ENCODE data around the gene PTCD2. TPM values are rescaled to one million over a fixed set of nuclear protein-coding genes. Genes with fewer than 3 reads are reported as not detected.
A peak's percentile ranks its signal among the peaks of the same experiment; 100 is the strongest.

Gene PTCD2
- 13.6 and 15.1 TPM in 2 replicates for total RNA-seq

DNA sequence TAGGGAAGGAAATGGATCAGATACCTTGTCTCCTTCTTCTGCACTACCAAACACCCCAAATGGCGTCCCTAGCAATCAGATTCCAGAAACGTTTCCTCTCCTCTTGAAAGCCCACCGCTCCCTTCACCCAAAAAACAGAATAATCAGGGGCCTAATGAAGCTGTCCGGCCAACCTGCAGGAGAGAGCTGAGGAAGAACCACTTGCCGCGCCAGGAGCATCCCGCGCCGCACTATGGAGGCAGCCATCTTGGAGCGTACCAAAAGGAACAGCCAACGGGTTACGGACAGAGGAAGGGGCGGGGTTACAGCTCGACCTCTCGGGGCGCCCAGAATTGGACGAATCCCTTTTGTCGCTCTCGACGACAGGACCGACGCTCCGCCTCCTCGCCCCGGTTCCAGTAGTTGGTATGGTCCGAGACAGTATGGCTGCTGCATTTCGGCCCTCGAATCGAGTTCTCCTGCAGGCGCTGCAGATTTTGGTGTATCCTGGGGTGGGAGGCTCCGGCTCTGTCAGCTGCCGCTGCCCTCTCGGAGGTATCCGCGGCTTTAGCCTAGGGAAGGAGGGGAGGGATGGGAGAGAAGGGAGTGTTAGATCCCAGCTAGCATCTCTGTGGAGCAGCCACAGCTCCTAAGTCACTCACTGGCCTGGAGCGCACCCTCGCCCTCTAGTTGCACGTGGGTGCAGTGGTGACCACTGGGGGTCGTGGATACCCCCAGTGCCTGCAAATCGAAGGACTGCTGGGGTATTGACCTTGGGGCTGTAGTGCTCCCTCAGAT, at the start of gene PTCD2, which contains the start of gene MRPS27:
Gene PTCD2, plus strand, starts transcription at position 398 of the 777 bp plus-strand sequence. Its CDS starts 10 bp downstream, at position 408.
Gene MRPS27, minus strand, starts transcription at position 265 of the 777 bp plus-strand sequence. Its CDS starts 19 bp downstream, at position 246.
- peak; percentile 98 for DNase-seq
- Mint-ChIP-seq H3K27me3 (no peaks in the 10 kb centered on the region), H3K4me3 (peak within 1 kb of the TSS; percentile 100), H3K36me3 (ENCODE audit: low read depth) (peaks cover 37% of the 10 kb centered on the region), H3K4me1 (peaks cover 32% of the 10 kb centered on the region), H3K9me3 (no peaks in the 10 kb centered on the region), H3K27ac (peak within 1 kb of the TSS; percentile 96)
- intact Hi-C loops (cut with micrococcal nuclease), result loop anchor here (1.0 kb wide), 1 partner anchor 12 kb away; no protein-coding TSS in a partner anchor

DNA sequence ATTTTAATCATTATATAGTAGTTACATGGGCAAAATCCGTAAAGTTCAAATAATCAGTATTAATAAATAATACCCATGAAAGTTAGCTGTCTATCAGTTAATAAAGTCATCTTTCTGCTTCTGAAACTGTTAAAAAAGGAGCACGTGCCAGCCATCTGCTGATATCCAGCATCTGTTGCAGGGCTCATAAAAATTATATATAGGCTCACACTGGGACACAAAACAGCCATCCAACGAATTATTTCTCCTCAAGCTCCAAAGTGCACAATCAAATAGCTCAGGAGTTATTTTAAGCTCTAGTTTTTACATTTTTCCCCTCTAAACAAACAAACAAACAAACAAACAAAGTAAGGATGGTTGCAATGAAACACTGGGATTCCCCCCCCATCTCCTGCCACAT, 48.5 kb upstream of the PTCD2 start:
- H3K4me3 Mint-ChIP-seq, result no peak overlapping the region
- H3K27ac Mint-ChIP-seq, result no peak overlapping the region
- intact Hi-C loops (cut with micrococcal nuclease), result no loop called here

DNA sequence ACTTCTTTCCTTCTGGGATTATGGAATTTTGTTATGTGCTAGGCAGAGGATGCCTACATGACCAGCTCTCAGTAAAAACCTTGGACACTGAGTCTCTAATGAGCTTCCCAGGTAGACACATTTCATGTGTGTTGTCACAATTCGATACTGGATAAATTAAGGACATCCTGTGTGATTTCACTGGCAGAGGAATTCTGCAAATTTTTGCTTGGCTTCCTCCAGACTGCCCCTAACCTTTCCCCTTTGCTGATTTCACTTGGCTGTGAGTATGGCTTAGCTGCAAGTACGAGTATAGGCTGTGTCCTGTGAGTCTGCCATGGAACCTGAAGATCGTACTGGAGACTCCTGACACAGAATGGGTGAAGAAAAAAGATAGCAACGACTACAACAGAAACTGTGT, 47.8 kb upstream of the PTCD2 start:
- Mint-ChIP-seq H3K9me3 (no peaks in the 10 kb centered on the region), H3K27ac (no peak overlapping the region), H3K36me3 (ENCODE audit: low read depth) (peaks cover 11% of the 10 kb centered on the region), H3K4me3 (no peak overlapping the region), H3K27me3 (no peaks in the 10 kb centered on the region), H3K4me1 (no peaks in the 10 kb centered on the region)
- DNase-seq, result no peak
- intact Hi-C loops (cut with micrococcal nuclease), result no loop called here

More for the DNA sequence above, 48.5 kb upstream of the PTCD2 start:
- Mint-ChIP-seq H3K27me3 (no peaks in the 10 kb centered on the region), H3K9me3 (no peaks in the 10 kb centered on the region), H3K4me1 (no peaks in the 10 kb centered on the region), H3K36me3 (ENCODE audit: low read depth) (peaks cover 8% of the 10 kb centered on the region)
- no peak for DNase-seq

GRCh38 chr5:72273547-72273946, 46.6 kb upstream of the PTCD2 start:
- no peaks in the 10 kb centered on the region for H3K27me3 Mint-ChIP-seq
- DNase-seq, result no peak
- H3K27ac Mint-ChIP-seq, result no peak overlapping the region
- intact Hi-C loops (cut with micrococcal nuclease), result no loop called here
- peaks cover 16% of the 10 kb centered on the region for H3K36me3 Mint-ChIP-seq (ENCODE audit: low read depth)
- no peaks in the 10 kb centered on the region for H3K9me3 Mint-ChIP-seq
- H3K4me1 Mint-ChIP-seq, result no peaks in the 10 kb centered on the region
- no peak overlapping the region for H3K4me3 Mint-ChIP-seq

DNA sequence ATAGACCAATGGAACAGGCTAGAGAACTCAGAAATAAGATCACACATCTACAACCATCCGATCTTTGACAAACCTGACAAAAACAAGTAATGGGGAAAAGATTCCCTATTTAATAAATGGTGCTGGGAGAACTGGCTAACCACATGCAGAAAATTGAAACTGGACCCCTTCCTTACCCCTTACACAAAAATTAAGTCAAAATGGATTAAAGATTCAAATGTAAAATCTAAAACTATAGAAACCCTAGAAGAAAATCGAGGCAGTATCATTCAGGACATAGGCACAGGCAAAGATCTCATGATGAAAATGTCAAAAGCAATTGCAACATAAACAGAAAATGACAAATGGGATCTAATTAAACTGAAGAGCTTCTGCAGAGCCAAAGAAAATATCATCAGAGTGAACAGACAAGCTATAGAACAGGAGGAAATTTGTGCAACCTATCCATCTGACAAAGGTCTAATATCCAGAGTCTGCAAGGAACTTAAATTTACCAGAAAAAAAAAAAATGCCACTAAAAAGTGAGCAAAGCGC, 43.9 kb upstream of the PTCD2 start:
- no peak for DNase-seq
- Mint-ChIP-seq H3K4me3 (no peak overlapping the region), H3K27me3 (no peaks in the 10 kb centered on the region), H3K9me3 (no peaks in the 10 kb centered on the region), H3K36me3 (ENCODE audit: low read depth) (peaks cover 20% of the 10 kb centered on the region), H3K4me1 (no peaks in the 10 kb centered on the region), H3K27ac (no peak overlapping the region)
- intact Hi-C loops (cut with micrococcal nuclease), result no loop called here

GRCh38 chr5:72280581-72281069, 39.5 kb upstream of the PTCD2 start:
- no peak overlapping the region for H3K27ac Mint-ChIP-seq
- DNase-seq, result no peak
- H3K9me3 Mint-ChIP-seq, result no peaks in the 10 kb centered on the region
- peaks cover 2% of the 10 kb centered on the region for H3K4me1 Mint-ChIP-seq
- H3K4me3 Mint-ChIP-seq, result no peak overlapping the region
- no peaks in the 10 kb centered on the region for H3K27me3 Mint-ChIP-seq
- H3K36me3 Mint-ChIP-seq (ENCODE audit: low read depth), result peaks cover 33% of the 10 kb centered on the region
- intact Hi-C loops (cut with micrococcal nuclease), result no loop called here

DNA sequence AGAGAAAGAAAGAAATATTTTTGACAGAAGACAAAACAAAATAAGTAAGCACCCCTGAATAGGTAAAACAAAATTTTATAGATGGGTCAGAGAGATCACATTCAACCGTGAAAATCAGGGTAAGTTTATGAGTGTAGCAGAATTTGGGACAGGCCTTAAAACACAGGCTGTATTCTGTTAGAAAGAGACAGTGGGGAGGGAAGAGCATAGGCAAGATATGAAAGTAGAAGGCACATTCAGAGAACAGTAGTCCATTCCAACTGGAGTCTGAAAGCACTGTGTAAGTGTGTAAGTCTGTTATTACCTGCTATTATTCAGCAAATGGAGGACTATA, 38.8 kb upstream of the PTCD2 start:
- H3K4me3 Mint-ChIP-seq, result no peak overlapping the region
- intact Hi-C loops (cut with micrococcal nuclease), result no loop called here
- DNase-seq, result no peak
- no peak overlapping the region for H3K27ac Mint-ChIP-seq
- H3K4me1 Mint-ChIP-seq, result peaks cover 2% of the 10 kb centered on the region
- H3K27me3 Mint-ChIP-seq, result no peaks in the 10 kb centered on the region
- peaks cover 29% of the 10 kb centered on the region for H3K36me3 Mint-ChIP-seq (ENCODE audit: low read depth)
- H3K9me3 Mint-ChIP-seq, result no peaks in the 10 kb centered on the region

DNA sequence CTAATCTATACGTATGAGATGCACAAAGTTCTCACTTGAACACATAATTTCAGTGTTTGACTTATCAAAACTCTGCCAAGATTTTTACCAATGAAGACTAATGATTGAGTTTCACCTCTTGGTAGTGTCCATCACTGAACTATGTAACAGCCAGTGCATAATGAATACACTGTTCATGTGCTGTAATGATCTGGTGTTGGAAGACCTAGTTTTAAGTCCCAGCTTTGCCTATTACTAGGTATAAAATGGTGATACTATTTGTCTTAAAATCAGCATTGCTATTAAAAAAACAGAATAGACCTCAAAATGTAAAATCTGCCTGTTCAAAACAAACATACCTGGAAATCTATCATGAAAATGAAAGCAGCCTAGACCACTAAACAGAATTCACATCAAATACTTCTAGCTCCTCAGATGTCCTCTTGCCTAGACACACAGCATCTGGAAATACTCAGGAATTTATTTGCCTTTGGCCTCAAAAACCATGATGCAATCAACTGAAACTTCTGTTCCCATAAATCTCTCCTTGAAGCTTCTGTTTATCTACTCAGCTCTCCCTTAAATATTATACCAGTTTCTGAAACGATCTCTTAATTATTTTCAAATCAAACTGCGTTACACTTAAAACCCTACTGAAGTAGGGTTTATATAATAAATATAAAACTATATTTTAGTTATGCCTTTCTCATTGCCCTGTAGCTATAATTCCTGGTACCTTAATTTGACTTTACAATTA, 38.2 kb upstream of the PTCD2 start:
- H3K27me3 Mint-ChIP-seq, result no peaks in the 10 kb centered on the region
- peaks cover 2% of the 10 kb centered on the region for H3K4me1 Mint-ChIP-seq
- no peak overlapping the region for H3K4me3 Mint-ChIP-seq
- intact Hi-C loops (cut with micrococcal nuclease), result no loop called here
- DNase-seq, result no peak
- H3K36me3 Mint-ChIP-seq (ENCODE audit: low read depth), result peaks cover 31% of the 10 kb centered on the region
- H3K27ac Mint-ChIP-seq, result no peak overlapping the region
- H3K9me3 Mint-ChIP-seq, result no peaks in the 10 kb centered on the region

DNA sequence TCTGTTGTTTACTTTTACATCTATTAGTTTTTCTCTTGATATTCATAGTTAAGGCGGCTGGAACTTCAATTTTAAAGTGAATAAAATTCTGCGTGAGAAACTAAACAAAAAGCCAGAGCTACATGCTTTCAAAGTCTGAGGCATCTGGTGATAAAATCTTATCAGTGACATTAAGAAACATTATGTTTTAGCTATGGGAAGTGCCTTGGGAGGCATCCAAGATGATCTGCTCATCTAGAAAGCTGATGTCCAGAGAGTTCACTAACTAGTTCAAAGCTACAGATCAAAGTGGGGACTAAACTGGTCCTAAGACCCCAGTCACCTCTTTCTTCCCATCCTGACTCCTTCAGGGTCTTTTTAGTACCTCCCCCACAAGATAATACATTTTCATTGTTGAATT, 37.3 kb upstream of the PTCD2 start:
- Mint-ChIP-seq H3K36me3 (ENCODE audit: low read depth) (peaks cover 29% of the 10 kb centered on the region), H3K9me3 (no peaks in the 10 kb centered on the region), H3K4me3 (no peak overlapping the region), H3K4me1 (peaks cover 2% of the 10 kb centered on the region), H3K27ac (no peak overlapping the region), H3K27me3 (no peaks in the 10 kb centered on the region)
- DNase-seq, result no peak
- intact Hi-C loops (cut with micrococcal nuclease), result no loop called here

GRCh38 chr5:72283358-72283757, 36.8 kb upstream of the PTCD2 start:
- Mint-ChIP-seq H3K27me3 (no peaks in the 10 kb centered on the region), H3K4me3 (no peak overlapping the region), H3K9me3 (no peaks in the 10 kb centered on the region), H3K36me3 (ENCODE audit: low read depth) (peaks cover 30% of the 10 kb centered on the region), H3K27ac (no peak overlapping the region), H3K4me1 (peaks cover 2% of the 10 kb centered on the region)
- intact Hi-C loops (cut with micrococcal nuclease), result no loop called here
- DNase-seq, result no peak

DNA sequence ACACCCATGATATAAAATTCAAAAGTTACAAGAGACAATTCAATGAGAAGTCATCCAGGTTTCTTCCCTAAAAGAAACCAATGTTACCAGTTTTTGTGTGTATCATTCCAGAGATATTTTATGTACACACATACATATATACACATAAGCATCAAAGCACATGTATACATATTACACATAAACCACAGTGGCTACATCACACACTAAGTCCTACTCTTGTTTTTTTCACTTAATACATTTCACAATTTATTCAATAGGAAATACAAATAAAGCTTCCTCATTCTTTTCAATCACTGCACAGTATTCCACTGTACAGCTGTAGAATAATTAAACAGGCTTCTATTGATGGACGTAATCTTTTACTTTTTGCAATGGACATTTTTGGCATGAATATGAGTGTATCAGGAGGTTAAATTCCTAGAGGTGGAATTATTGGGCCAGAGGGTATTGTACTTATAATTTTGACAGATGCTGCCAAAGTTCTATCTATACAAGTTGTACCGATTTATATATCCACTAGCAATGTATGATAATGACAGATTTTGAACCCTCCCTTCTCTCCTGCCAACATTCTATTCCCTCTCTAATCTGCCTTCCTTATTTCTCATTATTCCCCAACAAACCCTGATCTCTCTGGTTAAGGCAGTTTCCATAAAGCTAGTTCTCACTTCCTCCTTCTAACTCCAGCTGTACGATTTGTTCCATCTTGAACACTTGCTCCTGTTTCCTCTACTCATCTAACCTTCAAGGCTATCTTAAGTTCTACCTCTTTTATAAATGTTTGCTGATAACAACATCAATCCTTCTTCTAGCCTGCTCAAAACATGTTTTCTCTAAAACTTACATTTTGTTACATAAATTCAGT, 35.4 kb upstream of the PTCD2 start:
- Mint-ChIP-seq H3K9me3 (no peaks in the 10 kb centered on the region), H3K27ac (no peak overlapping the region), H3K4me1 (peaks cover 2% of the 10 kb centered on the region), H3K27me3 (no peaks in the 10 kb centered on the region), H3K4me3 (no peak overlapping the region), H3K36me3 (ENCODE audit: low read depth) (peaks cover 31% of the 10 kb centered on the region)
- no peak for DNase-seq
- intact Hi-C loops (cut with micrococcal nuclease), result no loop called here

DNA sequence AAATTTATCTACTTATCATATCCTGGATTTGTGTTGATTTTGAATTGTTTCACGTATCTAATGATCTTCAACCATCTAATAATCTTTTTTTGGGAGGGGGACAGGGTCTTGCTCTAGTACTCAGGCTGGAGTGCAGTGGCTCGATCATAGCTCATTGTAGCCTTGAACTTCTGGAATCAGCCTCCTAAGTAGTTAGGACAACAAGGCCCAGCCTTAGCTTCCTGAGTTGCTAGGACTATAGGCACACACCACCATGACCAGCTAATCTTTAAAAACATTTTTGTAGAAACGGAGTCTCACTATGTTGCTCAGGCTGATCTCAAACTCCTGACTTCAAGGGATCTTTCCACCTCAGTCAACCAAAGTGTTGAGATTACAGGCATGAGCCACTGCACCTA, 34.8 kb upstream of the PTCD2 start:
- no peak overlapping the region for H3K4me3 Mint-ChIP-seq
- H3K27me3 Mint-ChIP-seq, result no peaks in the 10 kb centered on the region
- H3K36me3 Mint-ChIP-seq (ENCODE audit: low read depth), result peaks cover 33% of the 10 kb centered on the region
- intact Hi-C loops (cut with micrococcal nuclease), result no loop called here
- no peaks in the 10 kb centered on the region for H3K9me3 Mint-ChIP-seq
- no peak for DNase-seq
- H3K4me1 Mint-ChIP-seq, result peaks cover 2% of the 10 kb centered on the region
- H3K27ac Mint-ChIP-seq, result no peak overlapping the region

GRCh38 chr5:72286798-72287197, 33.4 kb upstream of the PTCD2 start:
- no peak overlapping the region for H3K4me3 Mint-ChIP-seq
- peaks cover 2% of the 10 kb centered on the region for H3K4me1 Mint-ChIP-seq
- peaks cover 33% of the 10 kb centered on the region for H3K36me3 Mint-ChIP-seq (ENCODE audit: low read depth)
- no peaks in the 10 kb centered on the region for H3K27me3 Mint-ChIP-seq
- no peak overlapping the region for H3K27ac Mint-ChIP-seq
- DNase-seq, result no peak
- H3K9me3 Mint-ChIP-seq, result no peaks in the 10 kb centered on the region
- intact Hi-C loops (cut with micrococcal nuclease), result no loop called here
